DND-41 (cell line): ENCODE measurements around the gene DYSF.

Source experiments
- ATAC-seq: fragments of 200-7000 bp; cut with Tn5 transposase; 3 replicates; pipeline ENCODE4 v1.9.1; 2021; ENCODE audit warnings: low read depth; ENCODE audit not compliant: insufficient read depth
- DNase-seq: peaks from one replicate; pipeline ENCODE4 v3.0.0-alpha.2; 2020
- H2AFZ ChIP-seq: 2 replicates; pipeline ENCODE4 v1.6.0; 2012; ENCODE audit warnings: low read depth, low read length
- H3K27ac ChIP-seq: 2 replicates; pipeline ENCODE4 v1.5.1; 2012; ENCODE audit warnings: low read length, inconsistent platforms
- H3K27me3 ChIP-seq: fragments of 200-600 bp; sonication (generic); 2 replicates; pipeline ENCODE4 v1.6.0; 2012; ENCODE audit warnings: low read length, mild to moderate bottlenecking, inconsistent platforms; ENCODE audit not compliant: insufficient read depth, poor library complexity
- H3K36me3 ChIP-seq: 2 replicates; pipeline ENCODE4 v1.5.1; 2012; ENCODE audit warnings: low read length, inconsistent platforms; ENCODE audit not compliant: insufficient read depth
- H3K4me1 ChIP-seq: 2 replicates; pipeline ENCODE4 v1.5.1; 2012; ENCODE audit warnings: mild to moderate bottlenecking, low read length; ENCODE audit not compliant: insufficient read depth
- H3K4me2 ChIP-seq: 2 replicates; pipeline ENCODE4 v1.6.0; 2012; ENCODE audit warnings: mild to moderate bottlenecking, moderate library complexity, low read length, inconsistent platforms; ENCODE audit not compliant: insufficient read depth
- H3K4me3 ChIP-seq, 2 experiments: fragments of 200-600 bp in 1 of 2; shearing (Covaris generic) in 1 of 2; 2 replicates each; pipeline ENCODE4 v1.5.1; 2012 to 2016; ENCODE audit warnings: inconsistent platforms in 2 of 2, low read length in 2 of 2, mild to moderate bottlenecking in 2 of 2, low read depth in 1 of 2, moderate library complexity in 1 of 2
- H3K79me2 ChIP-seq: 2 replicates; pipeline ENCODE4 v1.6.0; 2012; ENCODE audit warnings: low read length, inconsistent platforms; ENCODE audit not compliant: insufficient read depth
- H3K9ac ChIP-seq: 2 replicates; pipeline ENCODE4 v1.6.0; 2012; ENCODE audit warnings: low read depth, mild to moderate bottlenecking, inconsistent platforms, low read length, moderate library complexity
- H3K9me3 ChIP-seq: 2 replicates; pipeline ENCODE4 v1.5.1; 2012; ENCODE audit warnings: low read length, moderate library complexity, mild to moderate bottlenecking, inconsistent platforms; ENCODE audit not compliant: insufficient read depth, severe bottlenecking
- H4K20me1 ChIP-seq: 2 replicates; pipeline ENCODE4 v1.6.0; 2012; ENCODE audit warnings: low read length; ENCODE audit not compliant: insufficient read depth
- EZH2 ChIP-seq: IDR thresholded peaks from 3 replicates; pipeline ENCODE4 v1.6.1; 2012; ENCODE audit warnings: borderline replicate concordance, low read depth, mild to moderate bottlenecking, moderate library complexity, low read length, inconsistent platforms; ENCODE audit not compliant: severe bottlenecking
- TF ChIP-seq, protein P1 (sequence below): IDR thresholded peaks from 2 replicates; pipeline ENCODE4 v1.5.1; 2012; ENCODE audit warnings: borderline replicate concordance, low read length, moderate library complexity, mild to moderate bottlenecking; ENCODE audit not compliant: poor library complexity, severe bottlenecking; ENCODE audit errors: extremely low read depth

DYSF gene

DNA sequence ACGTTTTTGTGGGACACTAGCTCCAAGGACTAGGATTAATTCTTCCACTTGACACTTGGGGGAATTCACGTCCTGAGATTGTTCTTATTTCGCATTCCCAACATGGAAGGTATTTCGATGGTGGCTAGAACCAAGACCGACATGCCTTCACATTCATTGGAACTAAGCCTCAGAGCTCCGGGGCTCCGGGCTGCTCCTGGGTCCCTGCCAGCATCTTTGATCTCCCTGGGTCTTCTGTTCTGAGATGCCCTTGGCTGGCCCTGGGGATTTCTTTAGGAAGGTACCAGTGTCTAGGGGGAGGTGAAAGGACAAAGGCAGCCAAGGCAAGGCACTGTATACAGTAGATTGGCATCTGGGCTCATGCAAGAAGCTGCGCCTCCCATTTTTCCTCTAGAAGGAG, 76.8 kb downstream of the DYSF start:
- TF ChIP-seq, protein P1, sequence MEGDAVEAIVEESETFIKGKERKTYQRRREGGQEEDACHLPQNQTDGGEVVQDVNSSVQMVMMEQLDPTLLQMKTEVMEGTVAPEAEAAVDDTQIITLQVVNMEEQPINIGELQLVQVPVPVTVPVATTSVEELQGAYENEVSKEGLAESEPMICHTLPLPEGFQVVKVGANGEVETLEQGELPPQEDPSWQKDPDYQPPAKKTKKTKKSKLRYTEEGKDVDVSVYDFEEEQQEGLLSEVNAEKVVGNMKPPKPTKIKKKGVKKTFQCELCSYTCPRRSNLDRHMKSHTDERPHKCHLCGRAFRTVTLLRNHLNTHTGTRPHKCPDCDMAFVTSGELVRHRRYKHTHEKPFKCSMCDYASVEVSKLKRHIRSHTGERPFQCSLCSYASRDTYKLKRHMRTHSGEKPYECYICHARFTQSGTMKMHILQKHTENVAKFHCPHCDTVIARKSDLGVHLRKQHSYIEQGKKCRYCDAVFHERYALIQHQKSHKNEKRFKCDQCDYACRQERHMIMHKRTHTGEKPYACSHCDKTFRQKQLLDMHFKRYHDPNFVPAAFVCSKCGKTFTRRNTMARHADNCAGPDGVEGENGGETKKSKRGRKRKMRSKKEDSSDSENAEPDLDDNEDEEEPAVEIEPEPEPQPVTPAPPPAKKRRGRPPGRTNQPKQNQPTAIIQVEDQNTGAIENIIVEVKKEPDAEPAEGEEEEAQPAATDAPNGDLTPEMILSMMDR, result no peak
- no peak for TF ChIP-seq EZH2
- Histone ChIP-seq H3K36me3 (no peaks in the 10 kb centered on the region), H3K4me2 (no peak overlapping the region), H3K4me3 (no peak overlapping the region), H3K79me2 (no peaks in the 10 kb centered on the region), H3K27ac (no peak overlapping the region), H4K20me1 (no peaks in the 10 kb centered on the region; the same call in 1 of the 2 replicates), H3K4me1 (no peaks in the 10 kb centered on the region), H3K9ac (no peak overlapping the region), H3K27me3 (peaks cover 9% of the 10 kb centered on the region), H3K9me3 (no peaks in the 10 kb centered on the region), H2AFZ (no peak overlapping the region)
- DNase-seq (no peak), ATAC-seq (no peak)

DNA sequence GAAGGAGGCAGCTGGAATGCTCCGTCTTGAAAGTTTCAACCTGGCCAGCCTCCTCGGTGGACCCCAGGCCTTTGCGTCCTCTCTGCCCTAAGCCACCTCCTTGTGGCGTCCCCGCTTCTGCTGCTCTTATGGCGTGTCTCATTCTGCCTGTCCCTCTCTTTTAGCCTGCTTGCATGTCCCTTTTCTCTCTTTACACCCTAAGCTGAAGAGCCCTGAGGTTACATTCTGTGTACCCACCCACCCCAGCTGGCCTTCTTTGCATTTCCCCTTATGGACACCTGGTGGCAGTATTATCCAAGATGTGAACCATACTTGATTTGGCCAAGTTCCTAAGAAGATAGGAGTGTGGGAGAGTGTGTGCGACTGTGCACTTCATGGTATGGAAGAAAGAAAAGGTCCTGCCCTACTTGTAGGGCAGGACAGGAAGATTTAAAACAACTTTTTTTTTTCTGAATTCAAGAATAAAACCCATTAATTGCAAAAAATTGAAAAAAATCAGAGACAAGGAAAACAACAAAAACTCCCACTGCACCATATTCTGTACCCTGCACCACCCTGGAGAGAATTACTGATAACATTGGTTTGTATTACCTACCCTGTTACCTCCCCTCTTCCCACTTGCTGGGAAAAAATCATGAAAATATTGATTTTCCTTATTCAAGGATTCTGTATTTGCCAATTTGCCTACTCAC, 77.4 kb downstream of the DYSF start:
- no peak overlapping the region for H3K4me2 ChIP-seq
- no peaks in the 10 kb centered on the region for H3K9me3 ChIP-seq
- H3K36me3 ChIP-seq, result no peaks in the 10 kb centered on the region
- TF ChIP-seq, protein P1, result peak; percentile 81
- no peak for TF ChIP-seq EZH2
- DNase-seq (peak; percentile 43), ATAC-seq (peak; percentile 76)
- H3K4me3 ChIP-seq, result no peak overlapping the region
- H3K9ac ChIP-seq, result no peak overlapping the region
- no peak overlapping the region for H2AFZ ChIP-seq
- H3K79me2 ChIP-seq, result no peaks in the 10 kb centered on the region
- H4K20me1 ChIP-seq, result no peaks in the 10 kb centered on the region; the same call in 1 of the 2 replicates
- H3K27ac ChIP-seq, result no peak overlapping the region
- H3K4me1 ChIP-seq, result no peaks in the 10 kb centered on the region
- peaks cover 9% of the 10 kb centered on the region for H3K27me3 ChIP-seq

DNA sequence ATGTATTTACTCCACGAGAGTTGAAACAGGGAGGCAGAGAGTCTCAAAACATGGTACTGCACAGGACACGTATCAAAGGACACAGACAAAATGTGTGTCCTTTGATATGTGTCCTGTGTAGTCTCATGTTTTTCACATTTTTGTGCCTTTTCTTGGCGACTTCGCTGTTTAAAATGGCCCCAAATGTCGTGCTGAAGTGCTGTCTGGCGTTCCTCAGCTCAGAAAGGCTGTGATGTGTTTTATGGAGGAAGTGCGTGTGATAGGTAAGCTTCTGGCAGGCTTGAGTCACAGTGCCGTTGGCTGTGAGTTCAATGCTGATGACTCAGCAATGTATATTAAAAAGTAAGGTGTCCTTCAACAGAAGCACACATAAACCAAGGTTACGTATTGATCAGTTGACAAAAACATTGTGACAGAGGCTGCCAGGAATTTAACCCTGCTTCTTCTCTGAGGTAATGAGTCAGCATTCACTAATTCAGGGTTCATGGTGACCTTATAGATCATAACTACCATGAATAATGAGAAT, 78.2 kb downstream of the DYSF start:
- Histone ChIP-seq H3K27ac (no peak overlapping the region), H3K9me3 (no peaks in the 10 kb centered on the region), H2AFZ (no peak overlapping the region), H3K4me3 (no peak overlapping the region), H3K4me1 (no peaks in the 10 kb centered on the region), H3K36me3 (no peaks in the 10 kb centered on the region), H3K9ac (no peak overlapping the region), H3K4me2 (no peak overlapping the region), H3K27me3 (peaks cover 9% of the 10 kb centered on the region), H4K20me1 (no peaks in the 10 kb centered on the region; the same call in 1 of the 2 replicates), H3K79me2 (no peaks in the 10 kb centered on the region)
- ATAC-seq, result no peak
- TF ChIP-seq, protein P1, result no peak
- no peak for TF ChIP-seq EZH2
- DNase-seq, result no peak
